ENCODE measurements around the gene APOL6.

GRCh38 chr22:35649026-35649553 lies 844 bp downstream of the APOL6 start:
- TF ChIP-seq ZFP36 (IDR thresholded peaks at IDR 0.05; ENCODE audit: borderline replicate concordance, partially characterized antibody) (no peak), BCL3 (IDR thresholded peaks at IDR 0.05) (no peak), RAD21 (conservative IDR thresholded peaks at IDR 0.05 in 1 of 2, IDR thresholded peaks at IDR 0.05 in 1 of 2) (no peak), HEYL (CRISPR knock-in tag; IDR thresholded peaks at IDR 0.05) (no peak), BHLHE40 (IDR thresholded peaks at IDR 0.05; ENCODE audit: low read depth, low read length) (no peak), NFE2L2 (conservative IDR thresholded peaks at IDR 0.05; ENCODE audit: low read length) (no peak), SREBF2 (IDR thresholded peaks at IDR 0.05) (no peak), HOXA7 (CRISPR knock-in tag; IDR thresholded peaks at IDR 0.05) (no peak), POLR2A (IDR thresholded peaks at IDR 0.05; ENCODE audit: low read length) (no peak), SMC3 (IDR thresholded peaks at IDR 0.05) (no peak), MAX (IDR thresholded peaks at IDR 0.05) (no peak), KDM1A (IDR thresholded peaks at IDR 0.05; ENCODE audit: low read depth) (no peak)
- TF ChIP-seq, protein P1, sequence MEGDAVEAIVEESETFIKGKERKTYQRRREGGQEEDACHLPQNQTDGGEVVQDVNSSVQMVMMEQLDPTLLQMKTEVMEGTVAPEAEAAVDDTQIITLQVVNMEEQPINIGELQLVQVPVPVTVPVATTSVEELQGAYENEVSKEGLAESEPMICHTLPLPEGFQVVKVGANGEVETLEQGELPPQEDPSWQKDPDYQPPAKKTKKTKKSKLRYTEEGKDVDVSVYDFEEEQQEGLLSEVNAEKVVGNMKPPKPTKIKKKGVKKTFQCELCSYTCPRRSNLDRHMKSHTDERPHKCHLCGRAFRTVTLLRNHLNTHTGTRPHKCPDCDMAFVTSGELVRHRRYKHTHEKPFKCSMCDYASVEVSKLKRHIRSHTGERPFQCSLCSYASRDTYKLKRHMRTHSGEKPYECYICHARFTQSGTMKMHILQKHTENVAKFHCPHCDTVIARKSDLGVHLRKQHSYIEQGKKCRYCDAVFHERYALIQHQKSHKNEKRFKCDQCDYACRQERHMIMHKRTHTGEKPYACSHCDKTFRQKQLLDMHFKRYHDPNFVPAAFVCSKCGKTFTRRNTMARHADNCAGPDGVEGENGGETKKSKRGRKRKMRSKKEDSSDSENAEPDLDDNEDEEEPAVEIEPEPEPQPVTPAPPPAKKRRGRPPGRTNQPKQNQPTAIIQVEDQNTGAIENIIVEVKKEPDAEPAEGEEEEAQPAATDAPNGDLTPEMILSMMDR (IDR thresholded peaks at IDR 0.05), result no peak
- TF ChIP-seq, protein P2, sequence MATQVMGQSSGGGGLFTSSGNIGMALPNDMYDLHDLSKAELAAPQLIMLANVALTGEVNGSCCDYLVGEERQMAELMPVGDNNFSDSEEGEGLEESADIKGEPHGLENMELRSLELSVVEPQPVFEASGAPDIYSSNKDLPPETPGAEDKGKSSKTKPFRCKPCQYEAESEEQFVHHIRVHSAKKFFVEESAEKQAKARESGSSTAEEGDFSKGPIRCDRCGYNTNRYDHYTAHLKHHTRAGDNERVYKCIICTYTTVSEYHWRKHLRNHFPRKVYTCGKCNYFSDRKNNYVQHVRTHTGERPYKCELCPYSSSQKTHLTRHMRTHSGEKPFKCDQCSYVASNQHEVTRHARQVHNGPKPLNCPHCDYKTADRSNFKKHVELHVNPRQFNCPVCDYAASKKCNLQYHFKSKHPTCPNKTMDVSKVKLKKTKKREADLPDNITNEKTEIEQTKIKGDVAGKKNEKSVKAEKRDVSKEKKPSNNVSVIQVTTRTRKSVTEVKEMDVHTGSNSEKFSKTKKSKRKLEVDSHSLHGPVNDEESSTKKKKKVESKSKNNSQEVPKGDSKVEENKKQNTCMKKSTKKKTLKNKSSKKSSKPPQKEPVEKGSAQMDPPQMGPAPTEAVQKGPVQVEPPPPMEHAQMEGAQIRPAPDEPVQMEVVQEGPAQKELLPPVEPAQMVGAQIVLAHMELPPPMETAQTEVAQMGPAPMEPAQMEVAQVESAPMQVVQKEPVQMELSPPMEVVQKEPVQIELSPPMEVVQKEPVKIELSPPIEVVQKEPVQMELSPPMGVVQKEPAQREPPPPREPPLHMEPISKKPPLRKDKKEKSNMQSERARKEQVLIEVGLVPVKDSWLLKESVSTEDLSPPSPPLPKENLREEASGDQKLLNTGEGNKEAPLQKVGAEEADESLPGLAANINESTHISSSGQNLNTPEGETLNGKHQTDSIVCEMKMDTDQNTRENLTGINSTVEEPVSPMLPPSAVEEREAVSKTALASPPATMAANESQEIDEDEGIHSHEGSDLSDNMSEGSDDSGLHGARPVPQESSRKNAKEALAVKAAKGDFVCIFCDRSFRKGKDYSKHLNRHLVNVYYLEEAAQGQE (IDR thresholded peaks at IDR 0.05), result no peak
